Fibroblast of lung (primary cell): Measurements from ENCODE around the gene IKZF2. TPM values are rescaled to one million over a fixed set of nuclear protein-coding genes. Genes with fewer than 3 reads are reported as not detected.

Experiments
- DNase-seq, 2 donors: peaks; one replicate each; pipeline versions ENCODE4 v3.0.0 to v3.0.0-alpha.2; 2010; ENCODE audit warnings: low read depth in 2 of 2
- H2AFZ ChIP-seq: 2 replicates; pipeline ENCODE4 v1.5.1; 2012; ENCODE audit warnings: low read length, control low read depth, inconsistent platforms
- H3K27ac ChIP-seq: 2 replicates; pipeline ENCODE4 v1.5.1; 2011; ENCODE audit warnings: low read length, control low read depth; ENCODE audit not compliant: insufficient read depth
- H3K27me3 ChIP-seq: 2 replicates; pipeline ENCODE4 v1.5.1; 2011; ENCODE audit warnings: mild to moderate bottlenecking, low read length; ENCODE audit not compliant: control insufficient read depth, insufficient read depth
- H3K36me3 ChIP-seq: 2 replicates; pipeline ENCODE4 v1.5.1; 2011; ENCODE audit warnings: low read length; ENCODE audit not compliant: control insufficient read depth, insufficient read depth
- H3K4me1 ChIP-seq: 2 replicates; pipeline ENCODE4 v1.5.1; 2011; ENCODE audit warnings: low read length; ENCODE audit not compliant: control insufficient read depth, insufficient read depth; ENCODE audit errors: extremely low read depth
- H3K4me2 ChIP-seq: 2 replicates; pipeline ENCODE4 v1.5.1; 2011; ENCODE audit warnings: low read length, control low read depth; ENCODE audit not compliant: insufficient read depth; ENCODE audit errors: extremely low read depth
- H3K4me3 ChIP-seq, 4 experiments: fragments of 200-600 bp in 1 of 4; sonication (generic) in 1 of 4; replicated peaks in 1 of 4; 2 replicates each; pipeline ENCODE4 v1.5.1; 2011 to 2016; ENCODE audit warnings: low read length in 4 of 4, low read depth in 3 of 4, mild to moderate bottlenecking in 3 of 4, control low read depth in 2 of 4, inconsistent platforms in 1 of 4, mixed read lengths in 1 of 4; ENCODE audit not compliant: insufficient read depth in 1 of 4; ENCODE audit errors: control extremely low read depth in 1 of 4
- H3K79me2 ChIP-seq: 2 replicates; pipeline ENCODE4 v1.5.1; 2012; ENCODE audit warnings: mild to moderate bottlenecking, low read length, inconsistent platforms; ENCODE audit not compliant: control insufficient read depth, insufficient read depth
- H3K9ac ChIP-seq: 2 replicates; pipeline ENCODE4 v1.5.1; 2011; ENCODE audit warnings: mild to moderate bottlenecking, low read length, control low read depth; ENCODE audit not compliant: insufficient read depth
- H3K9me3 ChIP-seq: 2 replicates; pipeline ENCODE4 v1.5.1; 2012; ENCODE audit warnings: low read depth, low read length; ENCODE audit not compliant: control insufficient read depth, insufficient read depth
- H4K20me1 ChIP-seq: 2 replicates; pipeline ENCODE4 v1.5.1; 2011; ENCODE audit warnings: low read length; ENCODE audit not compliant: control insufficient read depth, insufficient read depth; ENCODE audit errors: extremely low read depth
- CTCF ChIP-seq, 2 donors: IDR thresholded peaks in 1 of 2; conservative IDR thresholded peaks in 1 of 2; 1 replicate in 1 of 2; 2 replicates in 1 of 2; pipeline ENCODE4 v1.5.1; 2011 to 2012; ENCODE audit warnings: low read length in 2 of 2, control low read depth in 1 of 2, inconsistent platforms in 1 of 2, low read depth in 1 of 2, mild to moderate bottlenecking in 1 of 2
- EZH2 ChIP-seq: IDR thresholded peaks from 2 replicates; pipeline ENCODE4 v1.5.1; 2012; ENCODE audit warnings: low read length, control low read depth, mild to moderate bottlenecking; ENCODE audit errors: missing control alignments
- polyA plus RNA-seq, 2 donors: library from polyadenylated mRNA; depleted of rRNA in 1 of 2; stranded (reverse) in 1 of 2; unstranded in 1 of 2; fragments of >200 nt; gene quantifications; 2 replicates each; pipeline ENCODE4 v1.2.1, GENCODE V29; 2011 to 2012; ENCODE audit warnings: missing spikeins in 1 of 2
- total RNA-seq: library from RNA; depleted of rRNA; stranded (reverse); fragments of >200 nt; gene quantifications from 2 replicates; pipeline ENCODE4 v1.2.1, GENCODE V29; 2014

The IKZF2 gene
- total and polyA plus RNA-seq, 2 donors (not counting 1 experiment from before 2014, with no cell fraction given) = 4.9 to 17.2 TPM

GRCh38 chr2:213104092-213104902, 47.1 kb downstream of the IKZF2 start:
- Histone ChIP-seq H3K9ac (no peak overlapping the region), H3K4me3 (peak overlapping the region in 1 of 4 experiments; percentile 4), H3K4me2 (no peak overlapping the region), H3K4me1 (no peaks in the 10 kb centered on the region), H2AFZ (no peak overlapping the region), H4K20me1 (no peaks in the 10 kb centered on the region), H3K79me2 (no peaks in the 10 kb centered on the region), H3K9me3 (no peaks in the 10 kb centered on the region), H3K36me3 (no peaks in the 10 kb centered on the region), H3K27ac (no peak overlapping the region), H3K27me3 (no peaks in the 10 kb centered on the region)
- DNase-seq = peak; percentile 62 to 66
- TF ChIP-seq EZH2 (no peak), CTCF (conservative IDR thresholded peaks at IDR 0.05 in 1 of 2, IDR thresholded peaks at IDR 0.05 in 1 of 2; ENCODE audit: low read depth in 1 of 2, low read length in 2 of 2) (no peak)

GRCh38 chr2:213101692-213102460, 49.5 kb downstream of the IKZF2 start:
- H3K27me3 ChIP-seq = no peaks in the 10 kb centered on the region
- TF ChIP-seq CTCF (conservative IDR thresholded peaks at IDR 0.05 in 1 of 2, IDR thresholded peaks at IDR 0.05 in 1 of 2; ENCODE audit: low read depth in 1 of 2, low read length in 2 of 2) (no peak), EZH2 (no peak)
- H3K79me2 ChIP-seq = no peaks in the 10 kb centered on the region
- no peak overlapping the region for H3K9ac ChIP-seq
- H3K4me3 ChIP-seq = no peak overlapping the region
- no peak for DNase-seq
- no peak overlapping the region for H3K4me2 ChIP-seq
- H3K27ac ChIP-seq = no peak overlapping the region
- no peaks in the 10 kb centered on the region for H3K9me3 ChIP-seq
- no peak overlapping the region for H2AFZ ChIP-seq
- H3K36me3 ChIP-seq = no peaks in the 10 kb centered on the region
- H4K20me1 ChIP-seq = no peaks in the 10 kb centered on the region
- no peaks in the 10 kb centered on the region for H3K4me1 ChIP-seq

GRCh38 chr2:213101109-213101508, 50.3 kb downstream of the IKZF2 start:
- Histone ChIP-seq H3K36me3 (no peaks in the 10 kb centered on the region), H2AFZ (no peak overlapping the region), H3K27ac (no peak overlapping the region), H3K9ac (no peak overlapping the region), H3K9me3 (no peaks in the 10 kb centered on the region), H3K27me3 (no peaks in the 10 kb centered on the region), H3K4me1 (no peaks in the 10 kb centered on the region), H3K4me2 (no peak overlapping the region), H3K4me3 (no peak overlapping the region), H4K20me1 (no peaks in the 10 kb centered on the region), H3K79me2 (no peaks in the 10 kb centered on the region)
- peak in 1 of 2 donors; percentile 6 for DNase-seq
- TF ChIP-seq CTCF (conservative IDR thresholded peaks at IDR 0.05 in 1 of 2, IDR thresholded peaks at IDR 0.05 in 1 of 2; ENCODE audit: low read depth in 1 of 2, low read length in 2 of 2) (no peak), EZH2 (no peak)
